HFF-Myc (cell line): ENCODE results near the gene NPPC.

Source experiments
- DNase-seq: peaks from one replicate; pipeline ENCODE4 v3.0.0-alpha.2; 2011; ENCODE audit warnings: low read depth; ENCODE audit errors: extremely low read depth
- H3K4me3 ChIP-seq: replicated peaks from 2 replicates; pipeline ENCODE4 v1.5.1; 2011; ENCODE audit warnings: low read depth, mild to moderate bottlenecking, control low read depth, low read length
- TF ChIP-seq, protein P1 (sequence below): IDR thresholded peaks from 2 replicates; pipeline ENCODE4 v1.5.1; 2012; ENCODE audit warnings: mild to moderate bottlenecking, low read depth, low read length, control low read depth; ENCODE audit errors: missing control alignments

The NPPC gene

GRCh38 chr2:231920795-231921194, 5.4 kb downstream of the NPPC start:
- TF ChIP-seq, protein P1, sequence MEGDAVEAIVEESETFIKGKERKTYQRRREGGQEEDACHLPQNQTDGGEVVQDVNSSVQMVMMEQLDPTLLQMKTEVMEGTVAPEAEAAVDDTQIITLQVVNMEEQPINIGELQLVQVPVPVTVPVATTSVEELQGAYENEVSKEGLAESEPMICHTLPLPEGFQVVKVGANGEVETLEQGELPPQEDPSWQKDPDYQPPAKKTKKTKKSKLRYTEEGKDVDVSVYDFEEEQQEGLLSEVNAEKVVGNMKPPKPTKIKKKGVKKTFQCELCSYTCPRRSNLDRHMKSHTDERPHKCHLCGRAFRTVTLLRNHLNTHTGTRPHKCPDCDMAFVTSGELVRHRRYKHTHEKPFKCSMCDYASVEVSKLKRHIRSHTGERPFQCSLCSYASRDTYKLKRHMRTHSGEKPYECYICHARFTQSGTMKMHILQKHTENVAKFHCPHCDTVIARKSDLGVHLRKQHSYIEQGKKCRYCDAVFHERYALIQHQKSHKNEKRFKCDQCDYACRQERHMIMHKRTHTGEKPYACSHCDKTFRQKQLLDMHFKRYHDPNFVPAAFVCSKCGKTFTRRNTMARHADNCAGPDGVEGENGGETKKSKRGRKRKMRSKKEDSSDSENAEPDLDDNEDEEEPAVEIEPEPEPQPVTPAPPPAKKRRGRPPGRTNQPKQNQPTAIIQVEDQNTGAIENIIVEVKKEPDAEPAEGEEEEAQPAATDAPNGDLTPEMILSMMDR, result no peak
- no peak overlapping the region for H3K4me3 ChIP-seq
- DNase-seq, result no peak

DNA sequence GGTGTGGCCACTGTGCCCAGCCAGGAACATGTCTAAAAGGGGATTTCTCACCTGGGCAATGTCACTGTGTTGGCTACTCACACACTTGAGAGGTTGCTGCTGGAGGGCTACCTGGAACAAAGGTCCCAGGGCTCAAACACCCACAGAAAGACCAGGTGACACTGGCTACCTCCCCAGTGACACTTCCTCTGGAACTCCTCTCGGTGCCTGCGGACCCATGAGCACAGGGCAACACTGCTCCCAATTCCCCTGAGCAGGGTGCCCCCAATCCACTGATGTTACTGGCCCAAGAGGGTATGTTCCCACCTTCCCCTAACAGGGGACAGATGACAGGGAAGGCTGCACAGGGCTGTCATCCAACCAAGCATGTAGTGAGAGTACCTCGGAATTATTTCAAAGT, 5.8 kb downstream of the NPPC start:
- DNase-seq, result no peak
- TF ChIP-seq, protein P1, result no peak
- H3K4me3 ChIP-seq, result no peak overlapping the region

- DNase-seq, result no peak
- no peak overlapping the region for H3K4me3 ChIP-seq
- TF ChIP-seq, protein P1, result no peak
Measured at GRCh38 chr2:231919341-231920035, 6.7 kb downstream of the NPPC start.

- TF ChIP-seq, protein P1, result no peak
- no peak overlapping the region for H3K4me3 ChIP-seq
- DNase-seq, result no peak
Measured at GRCh38 chr2:231918501-231919330, 7.5 kb downstream of the NPPC start.

GRCh38 chr2:231917280-231918066, 8.7 kb downstream of the NPPC start:
- no peak for DNase-seq
- TF ChIP-seq, protein P1, result no peak
- no peak overlapping the region for H3K4me3 ChIP-seq

- TF ChIP-seq, protein P1, result no peak
- H3K4me3 ChIP-seq, result no peak overlapping the region
- DNase-seq, result no peak
Measured at GRCh38 chr2:231914077-231914690, 12.0 kb downstream of the NPPC start.
